Muscle of leg (tissue), 11 donors: ENCODE data around the gene ST8SIA3. TPM values are rescaled to one million over a fixed set of nuclear protein-coding genes. Genes with fewer than 3 reads are reported as not detected.
"Not testable (repeated sequence)": the region's sequence is repeated elsewhere in the genome, so short reads cannot be mapped to it uniquely, and the experiment has no call there.

ENCODE experiments used
- DNase-seq: peaks from one replicate; pipeline ENCODE4 v3.0.0; 2013
- H3K27ac ChIP-seq: one replicate; pipeline ENCODE4 v1.5.1; 2013; ENCODE audit warnings: mild to moderate bottlenecking, low read length, control low read depth
- H3K27me3 ChIP-seq: one replicate; pipeline ENCODE4 v1.6.1; 2013; ENCODE audit warnings: low read length; ENCODE audit not compliant: control insufficient read depth, insufficient read depth
- H3K36me3 ChIP-seq: one replicate; pipeline ENCODE4 v1.6.1; 2013; ENCODE audit warnings: low read length; ENCODE audit not compliant: control insufficient read depth, insufficient read depth
- H3K4me1 ChIP-seq: one replicate; pipeline ENCODE4 v1.6.1; 2013; ENCODE audit warnings: low read length; ENCODE audit not compliant: control insufficient read depth, insufficient read depth
- H3K4me3 ChIP-seq: one replicate; pipeline ENCODE4 v1.5.1; 2013; ENCODE audit warnings: low read length, control low read depth
- H3K9me3 ChIP-seq: replicated peaks from 2 replicates; pipeline ENCODE4 v1.6.1; 2013; ENCODE audit warnings: low read depth, low read length; ENCODE audit not compliant: control insufficient read depth
- WGBS: methylation state at CpG from one replicate; pipeline ENCODE4 v1.1.5; 2013; ENCODE audit warnings: missing lambda C conversion rate; ENCODE audit not compliant: insufficient coverage; 5-methylcytosine and 5-hydroxymethylcytosine counted together
- polyA plus RNA-seq, 8 donors: library from polyadenylated mRNA; unstranded; fragments of 120-200 nt; gene quantifications; one replicate each; pipeline versions ENCODE4 v1.2.1 to v1.2.3, GENCODE V29; 2013; ENCODE audit warnings: inconsistent platforms in 1 of 8, low replicate concordance in 1 of 8; ENCODE audit not compliant: insufficient read length in 8 of 8, insufficient read depth in 1 of 8
- total RNA-seq: library from RNA; stranded (reverse); fragments of 120-200 nt; gene quantifications from one replicate; pipeline ENCODE4 v1.2.4, GENCODE V29; 2013

The ST8SIA3 gene
- total and polyA plus RNA-seq, 9 donors = 0.01 to 0.32 (median 0.14) TPM; not detected in 2

- Histone ChIP-seq H3K27ac (no peak overlapping the region), H3K36me3 (no peaks in the 10 kb centered on the region), H3K9me3 (no peaks in the 10 kb centered on the region), H3K27me3 (no peaks in the 10 kb centered on the region), H3K4me3 (no peak overlapping the region), H3K4me1 (no peaks in the 10 kb centered on the region)
- 60% methylated on average over 1 of the region's 4 CpGs for WGBS
- DNase-seq = no peak
Observed at GRCh38 chr18:57359433-57359832, 7.1 kb downstream of the ST8SIA3 start.

GRCh38 chr18:57362714-57363113, 10.4 kb downstream of the ST8SIA3 start:
- Histone ChIP-seq H3K4me1 (no peaks in the 10 kb centered on the region), H3K9me3 (no peaks in the 10 kb centered on the region), H3K27me3 (no peaks in the 10 kb centered on the region), H3K4me3 (no peak overlapping the region), H3K36me3 (no peaks in the 10 kb centered on the region), H3K27ac (no peak overlapping the region)
- no peak for DNase-seq

GRCh38 chr18:57364460-57364859, 12.1 kb downstream of the ST8SIA3 start:
- no peaks in the 10 kb centered on the region for H3K27me3 ChIP-seq
- no peak overlapping the region for H3K4me3 ChIP-seq
- no peaks in the 10 kb centered on the region for H3K36me3 ChIP-seq
- H3K9me3 ChIP-seq = no peaks in the 10 kb centered on the region
- no CpG with 5 or more reads among the region's 2 CpGs for WGBS
- DNase-seq = no peak
- no peak overlapping the region for H3K27ac ChIP-seq
- H3K4me1 ChIP-seq = no peaks in the 10 kb centered on the region

- Histone ChIP-seq H3K4me3 (no peak overlapping the region), H3K27ac (no peak overlapping the region), H3K36me3 (no peaks in the 10 kb centered on the region), H3K27me3 (no peaks in the 10 kb centered on the region), H3K4me1 (no peaks in the 10 kb centered on the region), H3K9me3 (no peaks in the 10 kb centered on the region)
- DNase-seq = no peak
- WGBS = 67% methylated on average over 1 of the region's 2 CpGs
Observed at GRCh38 chr18:57366528-57367081, 14.2 kb downstream of the ST8SIA3 start.

- Histone ChIP-seq H3K4me1 (no peaks in the 10 kb centered on the region), H3K27ac (no peak overlapping the region), H3K9me3 (no peaks in the 10 kb centered on the region), H3K4me3 (no peak overlapping the region), H3K36me3 (no peaks in the 10 kb centered on the region), H3K27me3 (no peaks in the 10 kb centered on the region)
- no CpG with 5 or more reads among the region's 9 CpGs for WGBS
- DNase-seq = no peak
Observed at GRCh38 chr18:57372444-57372843, 20.1 kb downstream of the ST8SIA3 start.

- 92% methylated on average over 2 of the region's 4 CpGs for WGBS
- H3K27ac ChIP-seq = no peak overlapping the region
- H3K4me3 ChIP-seq = no peak overlapping the region
- no peaks in the 10 kb centered on the region for H3K36me3 ChIP-seq
- no peaks in the 10 kb centered on the region for H3K9me3 ChIP-seq
- no peaks in the 10 kb centered on the region for H3K27me3 ChIP-seq
- H3K4me1 ChIP-seq = no peaks in the 10 kb centered on the region
- DNase-seq = no peak
Observed at GRCh38 chr18:57373017-57373416, 20.7 kb downstream of the ST8SIA3 start.

GRCh38 chr18:57376503-57376902, 24.1 kb downstream of the ST8SIA3 start:
- DNase-seq = no peak
- WGBS = 73% methylated on average over 2 of the region's 2 CpGs
- no peaks in the 10 kb centered on the region for H3K9me3 ChIP-seq
- H3K36me3 ChIP-seq = no peaks in the 10 kb centered on the region
- no peaks in the 10 kb centered on the region for H3K4me1 ChIP-seq
- H3K27ac ChIP-seq = no peak overlapping the region
- no peak overlapping the region for H3K4me3 ChIP-seq
- H3K27me3 ChIP-seq = no peaks in the 10 kb centered on the region

- H3K27me3 ChIP-seq = no peaks in the 10 kb centered on the region
- H3K4me1 ChIP-seq = no peaks in the 10 kb centered on the region
- DNase-seq = no peak
- H3K4me3 ChIP-seq = no peak overlapping the region
- no CpG with 5 or more reads among the region's 2 CpGs for WGBS
- no peaks in the 10 kb centered on the region for H3K9me3 ChIP-seq
- H3K36me3 ChIP-seq = no peaks in the 10 kb centered on the region
- no peak overlapping the region for H3K27ac ChIP-seq
Observed at GRCh38 chr18:57389271-57389670, 36.9 kb downstream of the ST8SIA3 start.

- Histone ChIP-seq H3K4me3 (no peak overlapping the region), H3K27me3 (no peaks in the 10 kb centered on the region), H3K4me1 (no peaks in the 10 kb centered on the region), H3K9me3 (no peaks in the 10 kb centered on the region), H3K27ac (no peak overlapping the region), H3K36me3 (no peaks in the 10 kb centered on the region)
- DNase-seq = no peak
- WGBS = 47% methylated on average over 3 of the region's 3 CpGs
Observed at GRCh38 chr18:57390044-57390443, 37.7 kb downstream of the ST8SIA3 start.

GRCh38 chr18:57394749-57395148, 42.4 kb downstream of the ST8SIA3 start:
- no CpG with 5 or more reads among the region's 1 CpG for WGBS
- H3K27me3 ChIP-seq, H3K27ac ChIP-seq, H3K4me3 ChIP-seq, H3K36me3 ChIP-seq, DNase-seq, H3K4me1 ChIP-seq, H3K9me3 ChIP-seq: not testable (repeated sequence)

- not testable (repeated sequence) for DNase-seq, H3K36me3 ChIP-seq, H3K4me3 ChIP-seq, H3K27me3 ChIP-seq, H3K4me1 ChIP-seq, H3K9me3 ChIP-seq, H3K27ac ChIP-seq
- 100% methylated on average over 5 of the region's 7 CpGs for WGBS
Observed at GRCh38 chr18:57396831-57397230, 44.5 kb downstream of the ST8SIA3 start.
